Kidney glomerular epithelial cell (primary cell): ENCODE data around the gene DNM3.

Experiments used
- DNase-seq: peaks from one replicate; lab custom pipeline; 2025; lab: John Stamatoyannopoulos, UW

The DNM3 gene

DNA sequence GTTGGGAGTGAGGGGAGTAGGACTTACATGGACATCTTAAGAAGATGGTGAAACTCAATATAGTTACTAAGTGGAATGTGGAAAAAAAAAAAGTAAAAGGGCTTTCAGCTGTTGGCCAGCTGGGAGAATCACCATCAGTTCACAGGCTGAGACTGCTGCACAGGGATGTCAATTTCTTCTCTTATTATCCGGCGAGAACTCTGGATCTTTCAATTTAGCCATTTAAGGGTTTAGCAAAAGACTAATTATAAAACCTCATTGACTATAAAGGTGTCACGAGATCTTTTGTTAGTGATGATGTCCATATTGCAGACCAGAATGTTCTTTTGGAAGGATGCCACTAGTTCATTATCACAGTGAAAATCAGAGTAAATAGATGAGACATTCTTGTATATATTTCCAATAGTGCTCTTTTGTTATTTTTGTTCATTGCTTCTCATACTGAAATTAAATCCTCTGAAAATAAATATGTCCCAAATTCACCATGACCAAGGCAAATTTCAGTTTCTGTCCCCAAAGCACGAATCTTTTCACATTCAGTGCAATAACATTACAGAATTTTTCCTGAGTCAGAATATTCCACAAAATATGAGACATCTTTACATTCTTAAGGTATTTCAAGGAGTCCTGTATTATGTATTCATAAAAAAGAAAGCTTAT, 266.1 kb downstream of the DNM3 start:
- DNase-seq = no peak

DNA sequence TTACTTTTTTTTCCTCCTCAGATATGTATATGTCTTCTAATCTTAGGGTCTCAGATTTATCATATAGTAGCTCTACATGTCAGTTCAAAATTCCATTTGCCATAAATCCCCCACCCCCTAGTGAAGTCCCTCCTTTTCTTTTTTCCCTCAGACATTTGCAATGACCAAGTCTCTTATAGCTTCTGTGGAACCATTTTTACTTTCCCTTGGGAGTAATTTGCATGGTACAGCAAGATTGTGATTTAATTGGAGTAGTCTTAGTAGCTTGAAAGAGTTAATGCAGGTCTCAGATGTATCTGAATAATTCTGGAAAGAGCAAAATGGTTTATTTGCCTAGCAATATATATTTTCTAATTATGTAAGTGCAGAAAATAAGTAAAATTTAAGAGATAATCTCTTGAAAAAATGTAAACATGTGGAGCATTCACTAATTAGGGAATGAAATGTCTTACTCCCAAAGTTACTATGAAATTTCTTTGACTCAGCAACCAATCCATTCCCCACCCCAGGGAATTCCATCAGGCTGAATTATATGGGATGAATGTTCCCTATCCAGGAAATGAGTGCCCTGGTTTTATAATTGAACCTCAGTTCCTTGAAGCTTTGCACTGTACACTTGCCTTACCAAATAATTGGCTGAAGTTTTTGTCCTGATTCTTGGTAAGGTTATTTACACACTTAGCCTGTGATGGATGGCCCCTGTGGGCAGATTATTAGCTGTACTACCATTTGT, 267.0 kb downstream of the DNM3 start:
- DNase-seq = no peak

GRCh38 chr1:172109359-172109758, 268.1 kb downstream of the DNM3 start:
- DNase-seq = no peak

DNA sequence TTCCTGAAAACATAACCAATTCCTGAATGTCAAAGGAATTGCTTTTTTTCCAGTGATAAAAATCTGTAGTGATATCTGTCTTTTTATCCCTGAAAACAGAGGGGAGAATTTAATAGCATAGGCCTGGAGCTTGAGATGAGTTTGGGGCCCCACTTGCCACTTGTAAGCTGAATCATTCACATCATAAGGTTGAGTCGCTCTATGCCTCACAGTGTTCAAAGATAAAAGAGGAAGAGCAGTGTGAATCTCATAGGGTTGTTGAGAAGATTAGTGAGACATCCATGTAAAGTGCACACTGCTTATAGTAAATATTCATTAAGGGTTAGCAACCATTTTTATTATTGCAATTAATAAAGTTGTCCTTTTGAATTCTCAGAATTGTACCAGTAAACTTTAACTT, 271.3 kb downstream of the DNM3 start:
- no peak for DNase-seq

GRCh38 chr1:172117800-172118199, 276.5 kb downstream of the DNM3 start:
- peak; percentile 29 for DNase-seq

DNA sequence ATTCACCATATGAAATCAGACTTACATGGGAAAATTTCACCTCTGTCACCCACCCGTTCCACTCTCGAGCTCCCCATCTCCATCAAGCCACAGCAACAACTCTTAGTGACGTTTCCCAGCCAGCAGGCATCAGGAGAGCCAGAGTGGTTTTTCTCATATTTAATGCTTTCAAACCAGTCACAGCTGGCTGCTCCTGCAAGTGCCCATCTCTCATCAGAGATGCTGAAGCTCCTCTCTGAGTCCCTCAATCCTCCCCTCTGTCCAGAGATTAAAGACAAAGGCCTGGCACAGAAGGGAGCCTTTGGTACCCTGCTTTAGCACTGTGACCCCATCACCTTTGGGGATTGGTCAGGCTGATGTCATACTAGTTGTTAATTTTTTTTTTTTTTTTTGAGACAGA, 277.3 kb downstream of the DNM3 start:
- DNase-seq = no peak

- no peak for DNase-seq
Measured at GRCh38 chr1:172119184-172119583, 277.9 kb downstream of the DNM3 start.

- DNase-seq = no peak
Measured at GRCh38 chr1:172120381-172120780, 279.1 kb downstream of the DNM3 start.

DNA sequence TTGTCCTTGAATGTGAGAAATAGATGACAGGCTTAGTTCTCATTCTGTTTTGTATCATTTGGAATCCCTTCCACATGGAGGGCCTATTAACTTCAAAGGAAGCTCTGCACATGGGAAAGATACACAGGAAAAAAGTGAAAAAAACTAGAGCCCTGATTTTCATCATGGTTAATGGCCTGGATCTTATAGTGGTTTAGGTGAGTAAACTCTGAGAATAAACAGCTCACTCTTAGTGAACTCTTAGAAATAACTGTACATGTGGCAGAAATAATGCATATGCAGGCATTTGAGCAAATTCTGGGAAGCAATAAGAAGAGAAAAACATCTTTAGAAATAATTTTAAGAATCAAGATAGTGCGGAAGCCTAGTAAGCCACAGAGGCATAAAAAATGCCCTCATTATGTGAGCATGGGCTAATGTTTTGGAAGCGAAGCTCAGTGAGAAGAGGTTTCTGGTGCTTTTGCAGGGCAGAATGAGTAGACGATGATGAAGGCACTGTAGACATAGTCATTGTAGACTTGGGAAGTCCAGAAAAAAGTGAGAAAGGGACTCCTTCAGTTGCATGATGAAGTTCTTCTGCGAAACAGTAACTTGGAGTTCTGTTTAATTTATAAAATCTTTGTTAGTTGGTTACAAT, 279.9 kb downstream of the DNM3 start:
- DNase-seq = no peak

GRCh38 chr1:172122381-172122780, 281.1 kb downstream of the DNM3 start:
- no peak for DNase-seq

- DNase-seq = no peak
Measured at GRCh38 chr1:172125250-172125649, 284.0 kb downstream of the DNM3 start.

DNA sequence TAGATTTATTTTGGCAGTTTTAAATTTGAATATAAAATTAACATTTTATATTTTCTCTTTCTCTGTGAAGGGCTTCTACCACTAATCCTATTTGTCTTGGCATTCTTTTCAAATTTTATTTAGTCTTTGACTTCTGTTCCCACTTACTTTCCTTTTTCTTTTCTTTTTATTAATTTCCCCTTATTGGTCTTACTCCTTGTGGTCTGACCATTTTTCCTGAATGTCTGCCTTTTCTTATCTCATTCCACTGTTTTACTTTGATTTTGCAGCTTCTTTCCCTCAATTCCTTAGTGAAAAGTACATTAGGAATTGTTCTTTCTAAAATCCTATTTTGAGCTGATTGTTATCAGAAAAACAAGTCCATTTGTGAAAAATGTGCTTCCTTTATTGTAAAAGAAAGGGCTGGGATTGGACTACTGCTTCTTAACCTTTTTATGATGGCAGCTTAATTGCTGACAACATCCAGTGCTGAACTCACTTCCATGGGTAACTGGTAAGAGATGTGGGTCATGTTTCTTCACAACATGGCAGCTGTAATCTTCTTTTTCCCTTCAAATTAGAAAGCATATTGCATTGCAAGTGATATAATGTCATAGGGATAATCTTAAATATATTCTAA, 284.6 kb downstream of the DNM3 start:
- no peak for DNase-seq

DNA sequence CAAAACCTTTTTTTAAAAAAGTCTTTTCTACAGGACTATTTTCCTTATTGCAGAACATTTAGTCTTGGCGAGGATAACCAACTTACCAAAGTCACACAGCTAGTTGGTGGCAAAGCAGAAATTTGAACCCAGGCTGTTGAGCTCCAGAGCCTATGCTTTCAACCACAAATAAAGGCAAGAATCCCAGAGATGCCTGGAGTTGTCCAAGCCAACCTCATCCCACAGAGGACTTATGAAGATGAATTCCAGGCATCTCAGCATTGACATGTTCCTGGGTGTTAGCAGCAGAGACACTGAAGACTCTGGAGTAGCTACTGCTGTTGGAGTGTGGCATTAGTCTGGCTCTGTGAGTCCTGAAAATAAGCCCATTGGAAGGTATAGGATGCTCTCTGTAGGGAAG, 291.5 kb downstream of the DNM3 start:
- DNase-seq = no peak

DNA sequence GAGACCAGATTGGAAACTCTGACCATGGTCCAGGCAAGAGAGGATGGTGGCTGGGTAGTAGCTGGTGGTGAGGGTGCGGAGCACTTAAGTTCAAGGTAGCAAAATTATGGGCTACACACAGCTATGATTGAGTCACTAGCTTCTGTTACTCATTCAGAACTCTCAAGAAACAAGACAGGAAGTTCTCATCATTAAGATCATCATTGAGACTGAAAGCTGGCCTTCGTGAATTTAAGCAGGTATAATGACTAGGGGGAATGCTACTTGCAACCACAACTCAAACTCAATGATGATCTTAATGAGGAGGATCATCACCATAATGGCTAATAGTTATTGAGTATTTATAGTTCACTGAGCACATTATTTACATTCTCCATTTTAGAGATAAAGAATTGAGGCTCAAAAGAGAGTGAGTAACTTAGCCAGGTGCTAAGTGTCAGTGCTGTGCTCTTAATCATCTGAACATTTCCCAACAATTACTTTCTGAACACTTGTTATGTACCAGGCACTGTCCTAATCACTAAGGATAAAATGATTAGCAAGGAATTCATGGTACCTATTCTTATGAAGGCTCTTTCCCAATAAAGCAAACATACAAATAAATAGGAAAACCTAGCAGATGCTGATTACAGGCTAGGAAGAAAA, 292.9 kb downstream of the DNM3 start:
- no peak for DNase-seq

DNA sequence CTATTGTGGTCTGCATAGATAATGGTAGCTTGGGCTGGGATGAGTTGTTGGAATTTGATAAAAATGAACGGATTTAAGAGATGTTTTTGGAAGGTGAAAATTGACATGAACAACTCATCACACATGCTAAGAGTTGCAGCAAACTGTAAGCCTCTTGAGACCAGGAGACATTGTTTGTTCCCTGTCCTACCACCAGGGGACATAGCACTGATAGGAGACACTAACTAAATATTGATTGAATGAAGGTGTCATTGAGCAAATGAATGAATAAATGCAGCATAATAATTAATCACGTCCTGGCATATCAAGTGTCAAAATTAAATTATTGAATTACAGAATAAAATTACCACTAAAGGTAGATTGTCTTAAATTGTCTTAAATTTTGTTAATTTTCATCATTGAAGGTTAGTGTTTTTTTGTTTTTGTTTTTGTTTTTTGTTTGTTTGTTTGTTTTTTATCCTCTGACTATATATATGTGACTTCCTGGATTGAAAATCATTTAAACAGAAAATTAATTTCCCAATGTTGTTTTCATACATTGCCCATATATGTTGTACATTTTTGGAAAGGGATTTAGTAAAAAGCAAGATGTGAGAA, 293.9 kb downstream of the DNM3 start:
- DNase-seq = no peak

DNA sequence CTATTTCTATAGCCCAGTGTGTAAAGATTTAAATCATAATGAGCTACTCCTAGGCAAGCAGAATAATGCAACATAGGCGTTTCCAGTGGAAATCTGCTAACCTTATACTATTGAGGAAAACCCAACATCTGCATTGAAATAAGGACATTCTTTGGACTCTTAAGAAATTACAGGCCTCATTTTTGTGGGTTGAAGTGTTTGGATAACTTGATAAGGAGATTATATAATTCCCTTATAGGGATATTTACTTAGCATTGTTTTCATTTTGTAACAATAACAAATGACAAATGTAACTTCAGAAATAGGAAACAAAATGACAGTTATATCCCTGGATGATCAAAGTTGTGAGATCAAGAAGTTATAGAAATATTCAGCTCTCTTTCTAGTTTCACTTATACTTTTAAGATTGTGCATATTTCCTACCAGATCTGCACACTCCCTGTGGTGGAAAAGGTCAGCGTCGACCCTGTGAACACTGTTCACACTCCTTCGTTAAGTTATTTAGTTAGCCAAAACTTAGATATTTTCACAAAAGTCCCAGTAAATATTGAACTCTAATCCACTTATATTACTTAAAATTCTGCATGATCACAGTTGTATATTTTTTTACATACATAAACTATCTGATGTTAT, 294.8 kb downstream of the DNM3 start:
- DNase-seq = no peak

GRCh38 chr1:172136925-172137324, 295.6 kb downstream of the DNM3 start:
- DNase-seq = no peak

DNA sequence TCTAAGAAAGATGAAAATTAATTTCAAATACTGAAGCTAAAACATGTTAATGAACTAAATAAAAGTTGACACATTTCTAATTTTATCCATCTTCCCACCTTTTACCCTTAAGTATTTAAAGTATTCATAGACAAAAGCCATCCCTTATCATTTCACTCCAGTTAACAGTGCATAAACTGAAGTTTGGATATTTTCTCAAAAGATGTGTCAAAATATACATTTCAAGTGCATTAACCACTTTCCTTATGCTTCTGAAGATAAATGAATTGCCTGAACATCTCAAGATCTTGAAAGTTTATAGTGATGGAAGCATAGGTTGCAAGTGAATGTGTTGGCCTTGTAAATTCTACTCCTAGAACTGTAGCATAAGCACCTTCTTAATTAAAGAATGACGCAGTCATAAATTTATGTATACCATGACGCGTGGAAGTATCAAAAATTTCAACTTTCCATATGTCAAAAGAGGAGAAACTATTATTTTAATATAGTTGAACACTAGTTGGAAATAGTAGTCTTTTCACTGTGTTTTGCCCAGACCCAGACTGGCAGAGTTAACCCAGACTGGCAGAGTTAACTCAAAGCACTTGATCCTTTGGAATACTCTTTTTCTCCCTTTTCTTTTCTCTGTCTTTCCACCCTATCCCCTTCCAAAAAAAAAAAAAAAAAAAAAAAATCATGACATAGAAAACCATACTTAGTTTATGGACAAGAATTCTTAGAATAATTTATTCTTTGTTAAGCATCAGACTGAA, 296.6 kb downstream of the DNM3 start:
- no peak for DNase-seq

GRCh38 chr1:172138634-172139033, 297.3 kb downstream of the DNM3 start:
- no peak for DNase-seq

- DNase-seq = no peak
Measured at GRCh38 chr1:172139196-172139595, 297.9 kb downstream of the DNM3 start.

DNA sequence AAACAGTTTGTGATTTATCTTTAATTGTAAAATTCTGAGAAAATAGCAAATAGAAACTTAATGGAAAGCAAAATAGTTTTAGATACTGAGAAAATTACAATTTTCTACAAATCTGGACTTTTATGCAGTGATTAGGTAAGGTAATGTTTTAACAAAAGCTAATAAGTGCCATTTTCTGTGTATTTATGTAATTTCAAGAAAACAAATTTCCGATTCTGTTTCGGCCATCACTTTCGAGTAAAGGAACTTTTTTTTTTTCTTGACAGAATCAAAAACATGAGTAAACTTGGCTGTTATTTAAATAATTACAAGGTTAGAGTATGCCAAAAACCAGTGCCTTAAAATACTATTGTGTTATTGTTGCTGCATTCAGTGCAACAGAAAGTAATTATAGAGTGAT, 298.8 kb downstream of the DNM3 start:
- DNase-seq = no peak
